Right ventricle myocardium inferior (tissue), 1 donor: ENCODE measurements around the gene PPP1R10. TPM values are rescaled to one million over a fixed set of nuclear protein-coding genes. Genes with fewer than 3 reads are reported as not detected.

ENCODE experiments used
- ATAC-seq: fragments of 200-7000 bp; cut with Tn5 transposase; one replicate; pipeline ENCODE4 v1.9.1; 2020; ENCODE audit warnings: mild to moderate bottlenecking, moderate library complexity
- DNase-seq: peaks from one replicate; pipeline ENCODE4 v3.0.0; 2021; ENCODE audit errors: missing footprints
- intact Hi-C: fragments of 100-400 bp; cut with DNase I; formaldehyde crosslinking; loops from one replicate; pipeline ENCODE4 v1.11.0; 2022
- total RNA-seq: library from RNA; stranded (reverse); fragmentation: NEBNext Ultra II Directional; extraction: Animal tissue kit (Norgen Biotek cat#: 25700); gene quantifications from one replicate; pipeline ENCODE4 v1.2.1, GENCODE V29; 2021
- donor health status: DM: no; HTN: yes; CAD: no; lungs with severe emphysema.

The PPP1R10 gene
- total RNA-seq, 1 donor from 2014 or later, result 33.5 TPM

DNA sequence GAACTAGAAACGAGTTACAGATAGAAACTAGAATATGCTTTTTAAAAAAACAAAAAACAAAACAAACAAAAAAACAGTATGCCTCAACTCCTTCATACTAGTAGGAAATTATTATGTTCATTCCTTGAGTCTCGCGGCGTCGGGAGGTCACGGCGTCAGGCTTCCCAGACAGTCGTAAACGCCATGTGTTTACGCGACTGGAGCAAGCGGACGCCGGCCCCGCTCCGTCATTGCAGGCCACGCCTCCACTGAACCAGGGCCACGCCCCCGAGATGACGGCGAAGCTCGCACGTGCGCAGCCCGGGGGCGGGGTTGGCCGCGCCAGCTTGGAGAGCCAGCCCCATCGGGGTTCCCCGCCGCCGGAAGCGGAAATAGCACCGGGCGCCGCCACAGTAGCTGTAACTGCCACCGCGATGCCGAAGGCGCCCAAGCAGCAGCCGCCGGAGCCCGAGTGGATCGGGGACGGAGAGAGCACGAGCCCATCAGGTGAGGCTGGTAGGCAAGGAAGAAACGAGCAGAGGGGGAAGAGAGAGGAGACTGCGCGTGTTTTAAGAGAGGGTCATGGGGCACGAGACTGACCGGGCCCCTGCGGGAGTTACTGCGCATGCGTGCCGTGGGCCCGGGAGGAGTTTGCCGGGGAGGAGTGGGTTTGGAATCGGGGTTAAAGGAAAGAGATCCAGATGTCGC, 45.8 kb downstream of the PPP1R10 start, which contains the start of gene ABCF1:
TSS of gene ABCF1 (plus strand) at position 368 of the 687 bp plus-strand sequence. CDS start at position 414, 46 bp downstream.
- intact Hi-C loops, result loop anchor here (2.0 to 5.0 kb wide), 2 partner anchors 14 to 41 kb away; partner anchors contain the start of genes GNL1 and PRR3
- ATAC-seq, result peak; percentile 99
- DNase-seq, result peak; percentile 100

DNA sequence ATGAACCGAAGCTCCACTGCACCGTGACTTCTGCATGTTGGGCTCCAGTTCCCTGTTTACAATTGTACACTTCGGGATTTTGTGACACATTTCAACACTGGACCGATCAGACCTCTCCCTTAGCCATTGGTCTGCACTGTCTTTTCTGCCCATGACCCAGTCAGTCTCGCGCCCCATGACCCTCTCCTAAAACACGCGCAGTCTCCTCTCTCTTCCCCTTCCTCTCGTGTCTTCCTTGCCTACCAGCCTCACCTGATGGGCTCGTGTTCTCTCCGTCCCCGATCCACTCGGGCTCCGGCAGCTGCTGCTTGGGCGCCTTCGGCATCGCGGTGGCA, 46.3 kb downstream of the PPP1R10 start:
- DNase-seq (peak; percentile 64), ATAC-seq (peak; percentile 7)
- intact Hi-C loops, result loop anchor here (2.0 to 5.0 kb wide), 2 partner anchors 14 to 42 kb away; partner anchors contain the start of genes GNL1 and PRR3

DNA sequence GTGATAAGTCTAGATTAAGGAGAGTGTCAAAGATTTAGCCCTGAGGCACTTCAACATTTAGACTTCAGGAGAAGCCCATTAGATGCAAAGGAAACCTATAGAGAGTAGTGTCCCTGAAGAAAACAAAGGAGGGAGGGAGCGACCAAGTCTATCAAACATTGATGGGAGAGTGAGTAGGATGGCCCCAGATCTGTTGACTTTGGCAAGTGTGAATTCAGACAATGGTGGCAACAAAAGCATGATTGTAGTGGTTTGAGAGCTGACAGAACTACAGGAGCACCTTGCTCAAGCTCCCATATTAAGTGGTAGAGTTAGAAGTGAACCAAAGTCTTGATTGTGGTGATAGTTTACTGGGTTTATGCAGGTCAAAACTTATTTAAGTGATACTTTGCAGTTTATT, 46.8 kb downstream of the PPP1R10 start:
- ATAC-seq, result no peak
- DNase-seq, result no peak
- intact Hi-C loops, result loop anchor here (2.0 to 5.0 kb wide), 2 partner anchors 13 to 42 kb away; partner anchors contain the start of genes GNL1 and PRR3

DNA sequence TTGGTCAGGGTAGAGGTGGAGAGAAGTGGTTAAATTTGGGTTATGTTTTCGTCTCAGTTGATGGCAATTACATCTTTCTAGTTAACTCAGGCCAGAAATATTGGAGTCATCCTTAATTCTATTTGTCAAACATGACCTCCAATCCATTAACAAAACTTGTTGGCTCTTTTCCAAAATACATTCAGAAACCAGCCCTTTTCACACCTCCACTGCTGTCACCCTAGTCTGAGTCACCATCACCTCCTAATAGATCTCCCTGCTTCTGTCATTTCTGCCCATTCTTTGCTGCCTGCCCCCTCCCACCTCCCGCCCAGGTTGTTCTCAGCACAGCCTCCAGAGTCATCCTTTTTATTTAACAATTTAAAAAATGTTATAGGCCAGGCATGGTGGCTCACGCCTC, 48.8 kb downstream of the PPP1R10 start:
- ATAC-seq, result no peak
- no peak for DNase-seq
- intact Hi-C loops, result no loop called here

DNA sequence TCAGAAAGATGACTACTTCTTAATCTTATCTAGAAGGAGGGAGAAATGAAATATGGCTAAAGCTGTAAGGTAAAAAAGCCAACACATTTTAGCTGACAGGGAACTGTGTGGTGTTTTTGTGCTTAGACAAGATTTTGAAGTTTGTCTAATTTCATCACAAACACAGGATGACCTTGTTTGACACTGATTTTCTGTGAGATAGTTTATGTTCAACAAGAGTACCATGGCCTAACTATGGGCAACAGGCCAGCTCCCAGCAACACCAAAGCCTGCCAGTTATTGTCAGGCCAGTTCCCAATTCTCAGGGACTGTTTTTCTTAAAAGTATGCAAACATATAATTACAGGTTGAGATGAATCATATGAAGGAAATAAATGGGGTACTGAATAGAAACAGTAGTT, 51.3 kb downstream of the PPP1R10 start:
- intact Hi-C loops, result no loop called here
- DNase-seq (no peak), ATAC-seq (no peak)

DNA sequence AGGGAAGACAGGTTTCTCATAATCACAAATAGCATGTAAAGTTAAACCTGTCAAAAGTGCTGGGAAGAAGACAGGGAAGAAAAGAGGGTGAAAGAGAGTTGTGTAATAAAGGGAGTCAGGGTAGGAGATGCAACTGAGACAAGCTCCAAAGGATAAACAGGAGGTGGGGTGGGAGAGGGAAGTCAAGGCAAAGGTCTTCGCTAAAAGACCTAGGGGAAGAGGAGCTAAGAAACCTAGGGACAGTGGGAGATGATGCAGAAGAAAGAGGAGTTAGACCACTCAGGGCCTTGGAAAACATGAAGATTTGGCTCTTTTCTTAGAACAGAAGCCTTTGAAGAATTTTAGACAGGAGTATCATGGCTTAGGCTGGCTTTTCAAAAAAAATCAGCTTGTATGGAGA, 52.9 kb downstream of the PPP1R10 start:
- no peak for DNase-seq
- no peak for ATAC-seq
- intact Hi-C loops, result no loop called here

DNA sequence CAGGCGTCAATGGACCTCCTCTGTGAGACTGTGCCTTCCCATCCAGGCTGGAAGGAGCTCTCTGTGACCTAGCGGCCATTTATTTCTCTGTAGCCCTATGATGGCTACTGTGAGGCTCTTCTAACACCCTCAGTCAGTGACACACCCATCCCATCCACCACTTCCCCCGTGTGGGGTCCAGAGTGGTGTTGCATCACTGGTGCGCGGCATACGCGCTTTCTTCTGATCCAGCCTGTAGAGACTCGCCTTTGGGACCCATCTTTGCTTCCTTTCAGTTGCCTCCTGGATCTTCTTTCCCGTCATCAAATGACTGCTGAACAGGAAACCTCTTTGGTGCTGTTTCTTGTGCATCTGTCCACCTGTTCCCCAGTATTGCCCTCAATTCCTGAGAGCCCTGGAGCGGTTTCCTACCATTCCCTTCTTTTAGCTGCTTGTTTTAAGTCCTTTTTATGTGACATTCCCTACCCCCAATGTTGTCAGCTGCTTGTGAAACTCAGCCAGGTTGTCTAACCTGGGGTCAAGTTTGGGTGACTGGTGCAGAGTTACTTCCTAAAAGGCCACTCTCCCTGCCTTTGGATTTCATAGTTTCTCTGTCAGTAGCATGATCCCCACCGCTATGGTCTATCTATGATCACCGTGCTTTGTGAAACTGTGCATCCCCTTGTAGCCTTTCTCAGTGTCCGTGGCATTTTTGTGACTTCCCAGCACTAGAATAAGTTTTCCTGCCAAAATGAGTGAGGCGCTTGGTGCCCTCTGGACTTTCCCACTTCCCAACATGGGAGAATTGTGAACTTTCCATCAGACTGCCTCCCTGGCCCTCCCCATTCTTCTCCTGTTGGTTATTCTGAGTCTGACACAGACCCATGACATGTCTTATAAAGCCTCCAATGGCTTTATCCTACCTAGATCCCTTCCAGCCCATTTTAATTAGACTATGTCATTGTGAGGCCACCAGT, 54.3 kb downstream of the PPP1R10 start:
- ATAC-seq, result peak; percentile 26
- intact Hi-C loops, result no loop called here

DNA sequence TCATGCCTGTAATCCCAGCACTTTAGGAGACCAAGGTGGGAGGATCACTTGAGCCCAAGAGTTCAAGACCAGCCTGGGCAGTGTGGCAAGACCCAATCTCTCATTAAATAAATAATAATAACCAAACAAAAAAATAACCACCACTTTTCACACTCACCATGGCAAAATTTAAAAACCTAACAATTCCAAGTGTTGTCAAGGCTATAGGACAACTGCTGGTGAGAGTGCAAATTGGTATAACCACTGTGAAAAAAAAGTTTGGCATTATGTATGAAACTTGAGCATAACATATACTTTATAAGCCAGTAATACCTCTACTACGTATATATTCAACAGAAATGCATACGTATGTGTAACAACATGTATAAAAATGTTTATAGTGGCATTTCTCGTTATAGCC, 56.1 kb downstream of the PPP1R10 start:
- intact Hi-C loops, result no loop called here
- ATAC-seq, result no peak

More for the DNA sequence above, 54.3 kb downstream of the PPP1R10 start:
- DNase-seq, result no peak

DNA sequence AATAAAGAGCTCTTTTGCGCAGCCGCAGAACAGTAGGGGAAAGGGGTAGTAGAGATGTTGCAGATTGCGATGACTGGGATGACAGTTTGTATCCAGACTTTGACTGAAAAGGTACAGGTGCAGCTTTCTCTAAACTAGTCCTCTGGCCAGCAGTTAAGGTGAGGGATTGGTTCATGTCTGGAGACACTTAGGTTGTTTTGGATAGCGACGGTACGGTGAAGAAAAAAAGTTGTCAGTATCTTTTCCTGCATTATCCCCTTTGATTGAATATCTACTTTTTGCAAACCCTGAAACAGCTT, 59.4 kb downstream of the PPP1R10 start:
- intact Hi-C loops, result loop anchor here (2.0 to 5.0 kb wide), 3 partner anchors 13 to 165 kb away; partner anchors contain the start of genes ABCF1, MRPS18B, PPP1R10 and TUBB

More for the DNA sequence above, 56.1 kb downstream of the PPP1R10 start:
- no peak for DNase-seq

DNA sequence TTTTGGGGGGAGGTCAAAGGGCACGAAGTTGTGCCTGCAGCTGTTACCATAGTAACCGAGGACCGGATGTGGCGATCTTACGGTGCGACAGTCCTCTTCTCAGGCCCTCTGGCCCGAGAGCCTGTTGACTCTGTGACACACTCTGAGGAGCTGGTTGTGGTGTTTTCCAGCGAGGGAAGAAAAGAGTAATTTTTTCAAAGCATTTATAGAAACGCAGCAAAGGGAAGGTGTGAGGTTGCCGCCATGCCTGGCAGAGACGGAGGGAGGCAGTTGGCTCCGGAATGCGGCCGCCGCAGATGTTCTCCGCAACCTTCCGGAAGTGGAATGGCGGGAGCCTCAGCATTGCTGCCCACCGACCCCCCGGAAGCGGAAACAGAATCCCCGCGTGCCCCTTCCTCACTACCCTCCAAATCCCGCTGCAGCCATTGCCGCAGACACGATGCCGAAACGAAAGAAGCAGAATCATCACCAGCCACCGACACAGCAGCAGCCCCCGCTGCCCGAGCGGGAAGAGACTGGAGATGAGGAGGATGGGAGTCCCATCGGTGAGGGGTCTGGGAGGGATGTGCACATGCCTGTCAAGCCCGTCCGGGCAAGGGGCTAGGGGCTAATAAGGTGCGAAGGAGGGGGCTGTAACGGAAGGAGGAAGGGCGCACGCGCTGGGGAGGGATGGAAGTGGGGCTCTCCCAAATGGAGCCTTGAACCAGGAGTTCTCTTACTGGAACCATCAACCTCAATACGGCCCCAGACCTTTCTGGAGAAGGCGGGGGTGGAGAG, 59.9 kb downstream of the PPP1R10 start, which contains the start of gene PRR3:
TSS of gene PRR3 (plus strand) at position 390 of the 777 bp plus-strand sequence. CDS start at position 440, 50 bp downstream.
- peak; percentile 86 for ATAC-seq

More for the DNA sequence above, 59.4 kb downstream of the PPP1R10 start:
- ATAC-seq (no peak), DNase-seq (no peak)

DNA sequence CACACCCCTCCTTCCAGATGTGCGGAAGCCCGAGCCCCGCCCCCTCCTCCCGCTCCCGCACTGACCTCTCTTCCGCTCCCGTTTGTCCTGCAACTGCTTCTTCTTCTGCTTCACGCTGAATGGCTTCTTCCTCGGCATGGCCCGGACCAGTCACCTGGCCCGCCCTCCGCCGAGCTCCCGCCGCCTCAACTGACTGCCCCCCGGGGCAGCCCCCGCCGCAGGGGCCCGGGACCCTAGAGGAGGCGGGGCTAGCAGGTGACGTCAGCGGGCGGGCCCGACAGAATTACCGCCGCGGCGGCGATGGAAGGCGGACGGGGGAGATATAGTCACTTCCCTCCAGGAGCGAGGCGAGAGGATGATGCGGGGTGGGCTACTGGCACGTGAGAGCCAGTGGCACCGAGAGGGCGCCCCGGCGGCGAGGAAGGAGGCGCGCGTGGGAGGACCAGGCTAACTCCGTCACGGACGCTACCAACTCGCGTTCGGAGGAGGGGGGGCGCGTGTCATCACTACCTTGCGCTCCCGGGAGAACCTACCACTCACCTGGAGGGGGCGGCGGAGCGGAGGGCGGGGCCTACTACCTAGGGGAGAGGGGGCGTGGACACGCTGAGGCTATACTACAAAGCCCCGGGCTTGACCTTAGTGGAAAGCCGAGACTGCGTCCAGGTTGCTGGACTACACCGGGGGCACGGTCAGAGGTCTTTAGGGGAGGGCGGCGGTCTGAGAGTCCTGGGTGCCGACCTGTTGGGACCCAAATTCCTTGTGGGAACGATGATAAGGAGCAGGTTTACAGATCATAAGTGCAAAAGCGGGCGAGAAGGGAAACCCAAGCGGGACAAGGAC, 60.8 kb downstream of the PPP1R10 start, which contains the start of gene GNL1:
TSS of gene GNL1 (minus strand) at position 424 of the 840 bp plus-strand sequence. CDS start at position 138, 286 bp downstream.
- intact Hi-C loops, result loop anchor here (2.0 to 5.0 kb wide), 3 partner anchors 15 to 166 kb away; partner anchors contain the start of genes ABCF1, MRPS18B, PPP1R10 and TUBB
- peak; percentile 96 for DNase-seq
- peak; percentile 79 for ATAC-seq

More for the DNA sequence above, 59.9 kb downstream of the PPP1R10 start, which contains the start of gene PRR3:
- intact Hi-C loops, result loop anchor here (2.0 to 5.0 kb wide), 3 partner anchors 14 to 165 kb away; partner anchors contain the start of genes ABCF1, MRPS18B, PPP1R10 and TUBB
- peak; percentile 94 for DNase-seq

DNA sequence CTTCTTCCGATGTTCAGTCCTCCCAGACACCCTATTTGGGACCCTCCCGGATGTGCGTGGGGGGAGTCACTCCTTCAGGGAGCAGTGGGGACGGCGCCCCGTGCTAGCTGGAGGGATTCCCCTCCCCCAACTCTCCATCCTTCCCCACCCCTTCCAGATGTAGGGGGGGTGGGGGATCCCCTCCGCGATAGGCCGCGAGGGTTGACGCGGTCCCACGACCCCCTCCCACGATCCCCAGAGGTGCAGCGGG, 61.3 kb downstream of the PPP1R10 start:
- ATAC-seq, result no peak
- intact Hi-C loops, result loop anchor here (2.0 to 5.0 kb wide), 3 partner anchors 15 to 167 kb away; partner anchors contain the start of genes ABCF1, MRPS18B, PPP1R10 and TUBB
- no peak for DNase-seq

DNA sequence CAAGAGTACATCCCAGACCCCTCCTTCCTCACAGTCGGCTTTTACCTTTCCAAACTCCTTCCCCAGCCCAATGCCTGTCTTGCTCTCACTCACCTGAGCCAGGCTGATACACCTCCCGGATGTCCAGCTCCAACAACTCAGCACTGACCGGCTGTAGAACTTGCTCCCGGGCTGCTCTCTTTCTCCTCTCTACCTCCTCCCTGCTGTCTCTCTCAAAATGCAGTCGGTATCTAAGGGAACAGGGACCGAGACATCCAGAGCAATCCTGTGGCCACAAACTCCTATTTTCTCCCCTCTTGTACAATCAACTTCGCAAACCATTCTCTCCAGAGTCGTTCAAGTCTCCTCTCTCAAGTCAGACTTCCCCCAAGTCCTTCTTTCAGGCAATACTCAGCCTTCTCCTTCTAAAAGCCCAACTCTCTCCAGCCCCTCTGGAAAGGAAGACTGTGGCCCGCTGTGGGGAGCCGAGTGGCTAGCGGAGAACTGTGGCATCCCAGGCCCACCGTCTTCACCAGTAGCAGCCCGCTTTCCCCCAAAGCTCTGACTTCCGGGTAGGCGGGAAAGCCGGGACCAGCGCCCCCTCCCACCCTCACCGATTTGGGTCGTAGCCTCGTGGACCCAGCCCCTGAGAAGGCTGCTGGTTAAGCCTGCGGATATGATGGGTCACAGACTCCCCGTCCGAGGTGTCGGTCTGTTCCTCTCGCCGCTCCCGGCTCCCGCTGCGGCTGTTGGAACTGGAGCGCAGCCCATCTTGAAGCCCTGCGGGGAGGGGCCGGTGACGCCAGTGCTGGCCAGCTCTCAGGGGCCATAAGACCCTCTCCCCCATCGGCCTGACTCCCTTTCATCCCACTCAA, 61.9 kb downstream of the PPP1R10 start:
- intact Hi-C loops, result loop anchor here (5.0 kb wide), 1 partner anchor 167 kb away; the partner anchor contains the start of gene TUBB
- DNase-seq, result peak; percentile 78
- ATAC-seq, result peak; percentile 17

DNA sequence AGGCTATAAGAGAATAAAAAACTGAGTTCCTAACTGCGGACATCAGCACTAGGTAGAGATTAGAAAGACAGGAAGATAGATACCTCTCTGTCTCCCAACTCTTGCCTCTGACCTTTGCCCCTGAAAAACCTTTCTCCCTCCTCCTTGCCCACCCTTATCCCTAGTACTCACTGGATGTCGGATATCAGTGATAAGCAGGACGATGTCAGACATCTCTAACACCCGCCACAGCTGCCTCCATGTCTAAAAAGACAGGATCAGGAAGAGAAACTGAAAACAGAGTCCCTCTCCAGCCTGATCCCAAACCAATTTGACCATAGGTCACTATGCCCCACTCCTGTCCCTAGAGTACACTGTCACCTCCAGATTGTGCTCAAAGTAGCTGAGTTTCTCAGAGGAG, 62.6 kb downstream of the PPP1R10 start:
- intact Hi-C loops, result no loop called here
- no peak for ATAC-seq
- DNase-seq, result no peak
